Muscle of leg (tissue), 16 donors: ENCODE measurements around the gene C1orf52. TPM values are rescaled to one million over a fixed set of nuclear protein-coding genes. Genes with fewer than 3 reads are reported as not detected.
A peak's percentile ranks its signal among the peaks of the same experiment; 100 is the strongest.

Experiments used
- DNase-seq: peaks from one replicate; pipeline ENCODE4 v3.0.0; 2013
- H3K27ac ChIP-seq: one replicate; pipeline ENCODE4 v1.5.1; 2013; ENCODE audit warnings: mild to moderate bottlenecking, low read length, control low read depth
- H3K27me3 ChIP-seq: one replicate; pipeline ENCODE4 v1.6.1; 2013; ENCODE audit warnings: low read length; ENCODE audit not compliant: control insufficient read depth, insufficient read depth
- H3K36me3 ChIP-seq: one replicate; pipeline ENCODE4 v1.6.1; 2013; ENCODE audit warnings: low read length; ENCODE audit not compliant: control insufficient read depth, insufficient read depth
- H3K4me1 ChIP-seq: one replicate; pipeline ENCODE4 v1.6.1; 2013; ENCODE audit warnings: low read length; ENCODE audit not compliant: control insufficient read depth, insufficient read depth
- H3K4me3 ChIP-seq: one replicate; pipeline ENCODE4 v1.5.1; 2013; ENCODE audit warnings: low read length, control low read depth
- H3K9me3 ChIP-seq: replicated peaks from 2 replicates; pipeline ENCODE4 v1.6.1; 2013; ENCODE audit warnings: low read depth, low read length; ENCODE audit not compliant: control insufficient read depth
- WGBS: methylation state at CpG from one replicate; pipeline ENCODE4 v1.1.5; 2013; ENCODE audit warnings: missing lambda C conversion rate; ENCODE audit not compliant: insufficient coverage; 5-methylcytosine and 5-hydroxymethylcytosine counted together
- long read RNA-seq, 11 donors: transcript quantifications; one replicate each; lab custom pipeline, GENCODE V29; 2026
- polyA plus RNA-seq, 8 donors: library from polyadenylated mRNA; unstranded; fragments of 120-200 nt; gene quantifications; one replicate each; pipeline versions ENCODE4 v1.2.1 to v1.2.3, GENCODE V29; 2013; ENCODE audit warnings: inconsistent platforms in 1 of 8, low replicate concordance in 1 of 8; ENCODE audit not compliant: insufficient read length in 8 of 8, insufficient read depth in 1 of 8
- total RNA-seq: library from RNA; stranded (reverse); fragments of 120-200 nt; gene quantifications from one replicate; pipeline ENCODE4 v1.2.4, GENCODE V29; 2013

C1orf52 gene
- total RNA-seq (21.5 TPM), polyA plus RNA-seq (10 to 100 TPM; 23.9 to 31.9 (median 26.1) TPM)
- long read RNA-seq, donor 1, transcript C1orf52-201 (4 exons, 3,391 nt), result major isoform, 6 of 8 reads
- long read RNA-seq, donor 1, partial matches to known transcripts, result 0 of 8 reads
- long read RNA-seq, donor 1, other reads (novel, unspliced or antisense), result 0 of 8 reads
- long read RNA-seq, donor 2, partial matches to known transcripts, result 0 of 2 reads
- long read RNA-seq, donor 2, other reads (novel, unspliced or antisense), result 0 of 2 reads
- long read RNA-seq, donor 3, transcript C1orf52-203 (3 exons, 1,219 nt), result minor isoform, 5 of 16 reads
- long read RNA-seq, donor 3, transcript C1orf52-201 (4 exons, 3,391 nt), result major isoform, 11 of 16 reads
- long read RNA-seq, donor 3, partial matches to known transcripts, result 0 of 16 reads
- long read RNA-seq, donor 3, other reads (novel, unspliced or antisense), result 0 of 16 reads
- long read RNA-seq, donor 4, transcript C1orf52-201 (4 exons, 3,391 nt), result major isoform, 7 of 16 reads
- long read RNA-seq, donor 4, partial matches to known transcripts, result 6 of 16 reads
- long read RNA-seq, donor 4, other reads (novel, unspliced or antisense), result 0 of 16 reads
- long read RNA-seq, donor 5, transcript C1orf52-203 (3 exons, 1,219 nt), result minor isoform, 14 of 39 reads
- long read RNA-seq, donor 5, transcript C1orf52-201 (4 exons, 3,391 nt), result major isoform, 25 of 39 reads
- long read RNA-seq, donor 5, partial matches to known transcripts, result 0 of 39 reads
- long read RNA-seq, donor 5, other reads (novel, unspliced or antisense), result 0 of 39 reads
- long read RNA-seq, donor 6, transcript C1orf52-203 (3 exons, 1,219 nt), result minor isoform, 19 of 49 reads
- long read RNA-seq, donor 6, transcript C1orf52-201 (4 exons, 3,391 nt), result major isoform, 20 of 49 reads
- long read RNA-seq, donor 6, partial matches to known transcripts, result 10 of 49 reads
- long read RNA-seq, donor 6, other reads (novel, unspliced or antisense), result 0 of 49 reads
- long read RNA-seq, donor 7, transcript C1orf52-201 (4 exons, 3,391 nt), result major isoform, 9 of 18 reads
- long read RNA-seq, donor 7, transcript C1orf52-203 (3 exons, 1,219 nt), result major isoform, 9 of 18 reads
- long read RNA-seq, donor 7, partial matches to known transcripts, result 0 of 18 reads
- long read RNA-seq, donor 7, other reads (novel, unspliced or antisense), result 0 of 18 reads
- long read RNA-seq, donor 8, transcript C1orf52-203 (3 exons, 1,219 nt), result major isoform, 7 of 10 reads
- long read RNA-seq, donor 8, partial matches to known transcripts, result 0 of 10 reads
- long read RNA-seq, donor 8, other reads (novel, unspliced or antisense), result 0 of 10 reads
- long read RNA-seq, donor 9, transcript C1orf52-201 (4 exons, 3,391 nt), result major isoform, 5 of 19 reads
- long read RNA-seq, donor 9, partial matches to known transcripts, result 10 of 19 reads
- long read RNA-seq, donor 9, other reads (novel, unspliced or antisense), result 0 of 19 reads
- long read RNA-seq, donor 10, transcript C1orf52-201 (4 exons, 3,391 nt), result major isoform, 8 of 15 reads
- long read RNA-seq, donor 10, transcript C1orf52-203 (3 exons, 1,219 nt), result minor isoform, 7 of 15 reads
- long read RNA-seq, donor 10, partial matches to known transcripts, result 0 of 15 reads
- long read RNA-seq, donor 10, other reads (novel, unspliced or antisense), result 0 of 15 reads
- long read RNA-seq, donor 11, transcript C1orf52-201 (4 exons, 3,391 nt), result major isoform, 8 of 21 reads
- long read RNA-seq, donor 11, partial matches to known transcripts, result 10 of 21 reads
- long read RNA-seq, donor 11, other reads (novel, unspliced or antisense), result 0 of 21 reads

GRCh38 chr1:85259118-85259911, at the start of gene C1orf52:
Gene C1orf52, minus strand, starts transcription at chr1:85259662. Its CDS starts 29 bp downstream, at chr1:85259633.
- H3K4me1 ChIP-seq, result peaks cover 12% of the 10 kb centered on the region
- no peaks in the 10 kb centered on the region for H3K27me3 ChIP-seq
- peak within 1 kb of the TSS; percentile 98 for H3K4me3 ChIP-seq
- no peaks in the 10 kb centered on the region for H3K9me3 ChIP-seq
- peak within 1 kb of the TSS; percentile 98 for H3K27ac ChIP-seq
- peaks cover 10% of the 10 kb centered on the region for H3K36me3 ChIP-seq
- DNase-seq, result peak; percentile 98
- under 1% methylated on average over 61 of the region's 65 CpGs for WGBS

GRCh38 chr1:85308833-85309350, 49.4 kb upstream of the C1orf52 start:
- peaks cover 9% of the 10 kb centered on the region for H3K4me1 ChIP-seq
- H3K4me3 ChIP-seq, result no peak overlapping the region
- H3K36me3 ChIP-seq, result no peaks in the 10 kb centered on the region
- no CpG with 5 or more reads among the region's 4 CpGs for WGBS
- H3K27me3 ChIP-seq, result no peaks in the 10 kb centered on the region
- H3K27ac ChIP-seq, result no peak overlapping the region
- H3K9me3 ChIP-seq, result no peaks in the 10 kb centered on the region
- no peak for DNase-seq

GRCh38 chr1:85307987-85308832, 48.7 kb upstream of the C1orf52 start:
- 11% methylated on average over 23 of the region's 27 CpGs for WGBS
- no peaks in the 10 kb centered on the region for H3K27me3 ChIP-seq
- no peak overlapping the region for H3K4me3 ChIP-seq
- DNase-seq, result peak; percentile 93
- H3K9me3 ChIP-seq, result no peaks in the 10 kb centered on the region
- H3K4me1 ChIP-seq, result peaks cover 8% of the 10 kb centered on the region
- H3K27ac ChIP-seq, result no peak overlapping the region
- no peaks in the 10 kb centered on the region for H3K36me3 ChIP-seq

- Histone ChIP-seq H3K27me3 (no peaks in the 10 kb centered on the region), H3K9me3 (no peaks in the 10 kb centered on the region), H3K4me3 (no peak overlapping the region), H3K27ac (no peak overlapping the region), H3K4me1 (peaks cover 9% of the 10 kb centered on the region), H3K36me3 (no peaks in the 10 kb centered on the region)
- DNase-seq, result no peak
- WGBS, result 100% methylated on average over 1 of the region's 4 CpGs
Observed at GRCh38 chr1:85306236-85306635, 46.8 kb upstream of the C1orf52 start.

- H3K4me1 ChIP-seq, result peaks cover 6% of the 10 kb centered on the region
- H3K36me3 ChIP-seq, result no peaks in the 10 kb centered on the region
- no peaks in the 10 kb centered on the region for H3K9me3 ChIP-seq
- H3K4me3 ChIP-seq, result no peak overlapping the region
- peak; percentile 44 for DNase-seq
- H3K27ac ChIP-seq, result no peak overlapping the region
- no peaks in the 10 kb centered on the region for H3K27me3 ChIP-seq
- 100% methylated on average over 2 of the region's 4 CpGs for WGBS
Observed at GRCh38 chr1:85303440-85304162, 44.1 kb upstream of the C1orf52 start.

GRCh38 chr1:85300140-85300539, 40.7 kb upstream of the C1orf52 start:
- 79% methylated on average over 2 of the region's 3 CpGs for WGBS
- no peaks in the 10 kb centered on the region for H3K36me3 ChIP-seq
- H3K9me3 ChIP-seq, result no peaks in the 10 kb centered on the region
- no peak for DNase-seq
- H3K27me3 ChIP-seq, result no peaks in the 10 kb centered on the region
- H3K4me3 ChIP-seq, result no peak overlapping the region
- H3K27ac ChIP-seq, result no peak overlapping the region
- peaks cover 14% of the 10 kb centered on the region for H3K4me1 ChIP-seq

- H3K36me3 ChIP-seq, result no peaks in the 10 kb centered on the region
- H3K9me3 ChIP-seq, result no peaks in the 10 kb centered on the region
- WGBS, result 30% methylated on average over 6 of the region's 11 CpGs
- DNase-seq, result peak; percentile 98
- no peak overlapping the region for H3K4me3 ChIP-seq
- H3K27ac ChIP-seq, result peak overlapping the region; percentile 74
- H3K27me3 ChIP-seq, result no peaks in the 10 kb centered on the region
- peaks cover 12% of the 10 kb centered on the region for H3K4me1 ChIP-seq
Observed at GRCh38 chr1:85297855-85298629, 38.6 kb upstream of the C1orf52 start.
